OCI-M2 (cell line): ENCODE data around the gene OBP2B.
"Not testable (repeated sequence)": the region's sequence is repeated elsewhere in the genome, so short reads cannot be mapped to it uniquely, and the experiment has no call there.

ENCODE experiments used
- DNase-seq: peaks from one replicate; lab custom pipeline; 2025; ENCODE audit not compliant: unreplicated experiment; lab: John Stamatoyannopoulos, UW

The OBP2B gene

DNA sequence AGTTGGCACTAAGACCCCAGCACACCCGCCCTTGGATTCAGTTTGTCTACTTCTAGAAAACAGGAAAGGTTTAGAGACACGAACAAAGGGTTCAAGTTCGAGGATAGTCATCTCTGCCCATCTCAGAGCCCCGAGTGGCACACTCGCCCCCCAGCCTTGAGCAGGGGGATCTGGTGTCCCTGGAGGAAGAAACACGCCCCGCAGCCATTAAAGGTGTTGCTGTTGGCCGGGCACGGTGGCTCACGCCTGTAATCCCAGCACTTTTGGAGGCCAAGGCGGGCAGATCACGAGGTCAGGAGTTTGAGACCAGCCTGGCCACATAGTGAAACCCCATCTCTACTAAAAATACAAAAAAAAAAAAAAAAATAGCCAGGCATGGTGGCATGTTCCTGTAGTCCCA is 39.4 kb downstream of the OBP2B start:
- not testable (repeated sequence) for DNase-seq

DNA sequence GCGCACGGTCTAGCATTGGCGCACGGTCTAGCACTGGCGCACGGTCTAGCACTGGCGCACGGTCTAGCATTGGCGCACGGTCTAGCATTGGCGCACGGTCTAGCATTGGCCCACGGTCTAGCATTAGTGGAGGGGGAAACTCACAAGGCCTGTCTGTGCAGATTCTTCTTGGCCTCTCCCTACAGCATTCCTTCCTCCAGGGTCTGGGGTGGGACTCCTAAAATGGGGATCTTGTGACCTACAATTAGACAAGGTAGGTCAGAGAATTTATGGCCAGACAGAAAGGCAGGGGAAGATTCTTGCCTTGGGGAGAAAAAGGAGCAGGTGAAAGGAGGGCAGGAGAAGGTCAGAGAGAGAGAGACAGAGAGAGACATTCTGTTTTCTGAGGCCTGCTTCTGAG is 39.9 kb downstream of the OBP2B start:
- DNase-seq, result no peak

DNA sequence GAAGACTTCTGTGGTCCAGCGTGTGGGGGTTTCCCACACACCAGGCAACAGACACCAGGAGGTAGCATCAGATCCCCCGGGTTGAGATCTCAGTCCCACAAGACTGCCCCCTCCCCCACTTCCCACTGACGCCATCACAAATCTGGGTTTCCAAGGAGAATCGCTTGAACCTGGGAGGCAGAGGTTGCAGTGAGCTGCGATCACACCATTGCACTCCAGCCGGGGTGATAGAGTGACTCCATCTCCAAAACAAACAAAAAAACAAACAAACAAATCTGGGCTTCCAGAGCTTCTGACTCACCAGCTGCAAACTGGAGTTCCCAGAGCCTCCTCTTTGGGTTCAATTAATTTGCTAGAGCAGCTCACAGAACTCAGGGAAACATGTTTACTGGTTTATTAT is 40.6 kb downstream of the OBP2B start:
- no peak for DNase-seq

DNA sequence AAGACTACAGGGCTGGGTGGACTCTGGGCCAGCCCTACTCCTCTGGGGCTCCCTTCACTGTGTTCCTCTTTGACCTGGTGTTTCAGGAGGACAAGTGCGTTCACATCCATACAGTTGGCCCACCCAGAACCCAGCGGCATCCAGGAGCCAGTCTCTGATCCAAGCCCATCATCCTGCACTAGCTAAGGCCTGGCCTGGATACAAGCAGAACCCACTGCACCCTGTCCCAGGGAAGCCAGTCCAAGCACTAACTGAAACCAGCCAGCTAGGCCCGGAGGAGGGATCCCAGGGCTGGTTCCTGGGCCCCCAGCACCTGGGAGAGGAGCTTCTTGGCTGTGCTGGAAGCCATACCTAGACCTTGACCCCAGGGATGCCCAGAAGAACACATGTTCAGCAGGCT is 41.3 kb downstream of the OBP2B start:
- DNase-seq, result no peak

DNA sequence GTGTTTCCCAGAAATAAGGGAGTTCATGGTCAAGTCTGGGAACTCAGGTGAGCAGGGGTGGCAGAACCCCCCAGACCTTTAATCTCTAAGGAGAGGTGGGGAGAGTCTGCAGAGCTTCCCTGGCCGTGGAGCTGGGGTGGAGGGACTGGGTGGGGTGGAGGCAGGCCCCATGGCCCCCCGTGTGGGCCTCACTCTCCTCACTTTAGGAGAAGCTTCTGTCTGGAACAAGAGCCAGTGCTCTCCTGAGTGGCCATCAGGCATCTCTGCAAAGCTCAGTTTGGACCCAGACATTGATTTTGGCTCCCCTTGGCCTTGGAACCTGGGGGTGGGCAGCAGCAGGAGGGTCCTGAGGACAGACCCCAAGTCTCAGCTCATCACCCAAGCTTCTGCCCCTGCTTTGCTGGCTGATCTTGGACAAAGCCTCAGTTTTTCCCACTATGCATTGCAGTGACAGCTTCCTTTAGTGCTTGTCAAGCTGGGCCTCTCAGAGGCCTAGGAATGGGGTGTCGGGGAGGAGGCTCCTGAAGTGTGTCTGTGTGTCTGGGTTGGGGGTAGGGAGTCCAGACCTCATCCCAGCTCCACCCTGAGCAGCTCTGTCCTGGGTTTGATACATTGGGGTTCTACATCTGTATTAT is 41.8 kb downstream of the OBP2B start:
- DNase-seq, result no peak

DNA sequence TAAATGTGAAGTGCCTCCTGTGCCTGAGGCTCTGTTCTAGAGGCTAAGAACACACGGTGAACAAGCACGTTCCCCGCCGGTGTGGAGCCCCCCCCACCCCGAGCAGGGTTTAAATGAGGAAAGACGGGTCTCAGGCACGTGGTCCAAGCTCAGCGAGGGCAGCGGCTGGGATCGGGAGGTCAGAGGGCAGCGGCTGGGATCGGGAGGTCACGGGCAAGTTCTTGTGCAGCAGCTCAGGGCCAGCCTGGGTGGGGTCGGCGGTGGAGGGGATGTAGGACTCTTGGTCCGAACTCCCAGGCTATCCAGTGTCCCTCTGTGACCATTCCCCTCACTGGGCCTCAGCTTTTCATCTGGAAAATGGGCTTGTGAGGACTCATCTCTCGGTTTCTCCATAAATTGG is 42.7 kb downstream of the OBP2B start:
- no peak for DNase-seq

DNA sequence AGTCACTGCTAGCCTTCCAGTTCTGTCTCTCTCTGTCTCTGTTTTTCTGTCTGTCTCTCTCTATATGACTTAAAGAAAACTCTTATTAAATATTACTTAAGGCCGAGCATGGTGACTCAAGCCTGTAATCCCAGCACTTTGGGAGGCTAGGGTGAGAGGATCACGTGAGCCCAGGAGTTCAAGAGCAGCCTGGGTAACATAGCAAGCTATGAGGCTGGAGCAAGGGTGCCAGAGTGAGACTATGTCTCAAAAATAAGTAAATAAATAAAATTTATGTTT is 43.7 kb downstream of the OBP2B start:
- no peak for DNase-seq

DNA sequence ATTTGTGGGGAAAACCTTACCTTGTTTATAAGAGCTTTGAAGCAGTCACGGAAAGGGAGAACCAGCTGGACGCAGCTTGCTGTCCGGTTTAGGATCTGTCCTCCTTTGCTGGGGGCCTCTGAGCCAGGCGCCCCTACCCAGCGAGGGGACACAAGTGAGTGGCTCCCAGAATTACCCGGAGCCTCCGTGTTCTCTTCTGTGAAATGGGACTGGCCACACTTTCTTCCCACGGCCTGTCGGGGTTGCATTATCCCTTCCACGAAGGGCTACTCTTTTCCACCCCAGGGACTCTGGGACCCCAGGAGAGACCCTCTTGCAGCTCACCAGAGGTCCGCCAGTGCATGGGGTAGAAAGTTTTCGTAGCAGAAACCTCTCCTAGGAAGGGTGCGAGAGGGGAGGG is 44.9 kb downstream of the OBP2B start:
- no peak for DNase-seq

DNA sequence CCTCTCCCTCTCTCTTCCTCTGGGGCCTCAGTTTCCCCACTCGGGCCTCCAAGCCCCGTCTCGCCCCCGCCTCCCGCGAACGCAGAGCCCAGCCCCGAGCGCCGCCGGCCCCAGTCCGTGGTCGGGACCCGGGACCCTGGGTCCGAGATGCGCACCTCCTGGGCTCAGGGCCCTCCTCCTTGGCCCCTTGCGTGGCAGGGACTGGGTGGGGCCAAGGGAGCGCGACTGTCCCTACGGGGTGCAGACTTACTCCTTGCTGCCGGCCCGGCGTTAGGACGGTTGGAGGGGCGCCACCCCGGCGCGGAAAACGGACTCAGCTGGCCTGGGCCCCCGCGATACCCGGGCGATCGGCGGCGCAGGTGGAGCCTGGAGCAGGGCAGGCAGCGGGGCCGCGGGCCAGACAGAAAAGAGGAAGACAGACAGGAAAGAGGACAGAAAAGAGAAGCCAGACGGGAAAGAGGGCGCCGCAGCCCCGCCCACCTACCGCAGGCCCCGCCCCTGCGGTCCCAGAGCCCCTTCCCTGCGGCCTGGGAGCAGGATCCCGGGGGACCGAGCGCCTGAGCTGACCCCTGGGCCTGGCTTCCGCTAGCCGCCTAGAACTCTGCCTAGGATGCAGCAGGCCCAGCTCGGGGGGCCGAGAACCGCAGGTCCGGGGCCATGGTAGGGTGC is 45.4 kb downstream of the OBP2B start, which contains the start of gene GBGT1:
Gene GBGT1 (minus strand): TSS at position 411 of the 669 bp plus-strand sequence. CDS start 1,502 bp downstream, outside the sequence.
- DNase-seq, result peak; percentile 18

DNA sequence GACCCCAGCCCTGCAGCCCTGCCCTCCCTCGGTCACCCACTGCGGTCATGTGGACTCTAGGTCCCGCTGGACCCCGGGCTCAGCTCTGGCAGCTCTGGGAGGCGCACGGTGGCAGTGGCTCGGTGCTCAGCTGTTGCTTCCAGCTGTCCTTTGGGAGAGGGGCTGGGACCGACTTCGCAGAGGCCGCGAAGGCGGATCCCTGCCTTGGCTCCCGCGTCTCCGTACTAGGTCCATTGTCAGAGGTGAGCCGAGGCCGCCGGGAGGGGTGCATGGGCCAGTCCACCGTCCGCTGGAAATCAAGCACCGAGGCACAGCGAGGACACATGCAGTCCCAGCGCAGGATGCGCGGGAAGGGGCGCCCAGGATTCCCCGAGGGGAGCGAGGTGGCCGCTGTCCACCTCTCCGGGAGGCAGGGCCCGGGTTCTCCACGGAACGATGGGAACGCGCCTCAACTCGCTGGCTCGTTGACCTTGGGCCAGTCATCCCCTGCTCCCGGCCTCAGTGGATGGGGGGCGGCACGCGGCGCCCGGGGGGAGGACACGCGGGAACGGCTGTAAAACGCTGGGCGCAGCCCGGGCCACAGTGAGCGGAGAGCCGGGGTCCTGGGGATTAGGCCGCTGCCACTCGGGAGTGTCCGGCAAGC is 46.1 kb downstream of the OBP2B start:
- DNase-seq, result no peak

DNA sequence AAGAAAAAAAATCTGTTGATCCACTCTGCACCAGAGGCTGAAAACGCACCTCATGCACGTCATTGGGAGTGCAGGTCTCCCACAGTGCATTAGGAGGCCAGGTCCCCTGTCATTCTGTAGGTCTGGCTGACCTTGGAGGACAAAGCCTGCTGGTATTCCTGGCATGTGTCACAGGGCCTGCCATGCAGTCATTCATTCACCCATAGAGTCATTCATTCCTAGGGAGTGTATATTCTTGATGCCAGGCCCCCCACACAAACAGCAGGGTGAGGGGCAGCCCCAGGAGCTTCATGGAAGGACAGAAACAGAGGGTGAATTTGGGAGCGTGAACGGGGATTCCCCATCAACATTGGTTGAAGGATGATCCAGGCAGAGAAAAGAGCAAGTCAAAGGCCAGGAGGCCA is 47.5 kb downstream of the OBP2B start:
- DNase-seq, result no peak

DNA sequence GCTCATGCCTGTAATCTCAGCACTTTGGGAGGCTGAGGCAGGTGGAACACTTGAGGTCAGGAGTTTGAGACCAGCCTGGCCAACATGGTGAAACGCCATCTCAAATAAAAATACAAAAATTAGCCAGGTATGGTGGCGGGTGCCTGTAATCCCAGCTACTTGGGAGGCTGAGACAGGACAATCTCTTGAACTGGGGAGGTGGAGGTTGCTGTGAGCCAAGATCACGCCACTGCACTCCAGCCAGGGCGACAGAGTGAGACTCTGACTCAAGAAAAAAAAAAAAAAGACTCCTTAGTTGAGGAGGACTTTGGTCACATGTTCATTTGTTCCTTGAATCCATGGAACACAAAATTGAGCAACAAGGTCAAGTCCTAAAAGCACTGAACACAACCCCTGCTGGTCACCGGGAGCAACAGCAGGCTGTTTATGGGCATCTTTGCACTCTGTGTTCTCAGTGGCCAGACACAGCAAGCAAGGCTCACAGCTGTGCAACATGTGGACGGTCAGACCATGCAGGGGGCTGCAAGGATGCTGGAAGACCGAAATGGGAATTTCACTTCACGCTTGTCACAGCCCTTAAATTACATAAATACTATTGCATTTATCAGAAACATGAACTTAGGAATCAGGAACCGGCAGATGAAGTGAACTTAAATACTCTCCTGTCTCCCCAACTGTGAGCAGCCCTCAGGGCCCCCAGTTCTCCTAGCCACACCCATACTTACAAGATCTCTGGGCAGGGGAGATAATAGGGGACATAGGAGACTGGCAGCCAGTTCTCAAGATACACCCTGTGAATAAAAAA is 48.1 kb downstream of the OBP2B start:
- DNase-seq, result peak; percentile 82

DNA sequence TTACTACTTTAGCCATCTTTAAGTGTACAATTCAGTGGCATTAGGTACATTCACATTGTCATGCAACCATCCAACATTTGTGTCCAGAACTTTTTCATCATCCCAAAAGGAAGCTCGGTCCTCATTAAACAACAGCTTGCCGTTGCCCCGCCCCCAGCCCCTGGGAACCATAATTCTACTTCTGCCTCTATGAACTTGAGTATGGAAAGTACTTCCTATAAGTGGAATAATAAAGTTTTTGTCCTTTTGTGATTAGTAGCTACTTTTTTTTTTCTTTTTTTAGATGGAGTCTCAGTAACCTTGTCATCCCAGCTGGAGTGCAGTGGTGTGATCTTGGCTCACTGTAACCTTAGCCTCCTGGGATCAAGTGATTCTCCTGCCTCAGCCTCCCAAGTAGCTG is 50.4 kb downstream of the OBP2B start:
- DNase-seq, result no peak
